Left ventricle myocardium inferior (tissue), 1 donor: ENCODE data around the gene LARGE1. TPM values are rescaled to one million over a fixed set of nuclear protein-coding genes. Genes with fewer than 3 reads are reported as not detected.
A peak's percentile ranks its signal among the peaks of the same experiment; 100 is the strongest.

Experiments
- DNase-seq: peaks from one replicate; pipeline ENCODE4 v3.0.0-alpha.2; 2020
- H3K27ac ChIP-seq: fragments of 200-600 bp; replicated peaks from 2 replicates; pipeline ENCODE4 v1.8.0; 2021
- H3K27me3 ChIP-seq: fragments of 200-600 bp; 2 replicates; pipeline ENCODE4 v1.8.0; 2021; ENCODE audit warnings: low read depth
- H3K36me3 ChIP-seq: fragments of 200-600 bp; 2 replicates; pipeline ENCODE4 v1.8.0; 2021
- H3K4me1 ChIP-seq: fragments of 200-600 bp; 2 replicates; pipeline ENCODE4 v1.8.0; 2021
- H3K4me3 ChIP-seq: fragments of 200-600 bp; 2 replicates; pipeline ENCODE4 v1.8.0; 2021; ENCODE audit warnings: mild to moderate bottlenecking, moderate library complexity
- H3K9me3 ChIP-seq: fragments of 200-600 bp; replicated peaks from 2 replicates; pipeline ENCODE4 v1.8.0; 2021
- intact Hi-C: fragments of 100-400 bp; cut with micrococcal nuclease; formaldehyde crosslinking; loops from one replicate; pipeline ENCODE4 v1.11.0; 2022
- total RNA-seq: library from RNA; stranded (reverse); fragmentation: NEBNext Ultra II Directional; extraction: Animal tissue kit (Norgen Biotek cat#: 25700); gene quantifications from one replicate; pipeline ENCODE4 v1.2.1, GENCODE V29; 2021
- TF ChIP-seq, protein P1 (sequence below): fragments of 200-600 bp; IDR thresholded peaks from 2 replicates; pipeline ENCODE4 v1.8.0; 2021; ENCODE audit warnings: antibody characterized with exemption, mild to moderate bottlenecking, borderline replicate concordance
- donor health status: DM: no; HTN: yes; CAD: no; lungs with severe emphysema.

The LARGE1 gene
- total RNA-seq, 1 donor from 2014 or later: 117 TPM

DNA sequence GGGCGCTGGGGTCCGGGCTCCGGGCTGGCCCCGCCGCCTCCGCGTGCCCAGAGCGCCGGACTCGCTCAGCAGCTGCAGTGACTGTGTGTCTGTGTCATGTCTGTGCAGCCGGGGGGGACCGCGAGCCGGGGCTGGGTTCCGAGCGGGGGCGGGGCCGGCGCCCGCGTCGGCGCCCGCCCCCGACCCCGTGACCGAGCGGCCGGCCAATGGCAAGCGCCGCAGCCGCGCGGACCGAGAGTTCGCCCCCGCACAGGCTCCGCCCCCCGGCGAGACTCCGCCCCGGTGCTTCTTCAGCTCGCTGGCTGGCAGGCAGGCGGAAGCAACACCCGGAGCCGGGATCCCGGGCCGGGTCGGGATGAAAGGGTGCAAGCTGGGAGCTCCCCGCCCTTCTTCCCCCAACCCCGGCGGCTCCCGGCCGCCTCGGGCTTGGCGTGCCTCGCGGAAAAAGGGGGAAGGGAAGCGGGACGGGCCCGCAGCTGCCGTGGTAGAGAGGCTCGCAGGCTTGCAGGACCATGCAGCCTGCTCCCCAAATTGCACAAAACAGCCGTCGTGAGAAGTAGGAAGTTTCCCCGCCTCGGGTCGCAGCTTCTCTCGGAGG, 750 bp upstream of the LARGE1 start:
- intact Hi-C loops: no loop called here
- peak overlapping the region; percentile 92 for H3K27ac ChIP-seq
- H3K36me3 ChIP-seq: no peaks in the 10 kb centered on the region
- no peaks in the 10 kb centered on the region for H3K27me3 ChIP-seq
- TF ChIP-seq, protein P1, sequence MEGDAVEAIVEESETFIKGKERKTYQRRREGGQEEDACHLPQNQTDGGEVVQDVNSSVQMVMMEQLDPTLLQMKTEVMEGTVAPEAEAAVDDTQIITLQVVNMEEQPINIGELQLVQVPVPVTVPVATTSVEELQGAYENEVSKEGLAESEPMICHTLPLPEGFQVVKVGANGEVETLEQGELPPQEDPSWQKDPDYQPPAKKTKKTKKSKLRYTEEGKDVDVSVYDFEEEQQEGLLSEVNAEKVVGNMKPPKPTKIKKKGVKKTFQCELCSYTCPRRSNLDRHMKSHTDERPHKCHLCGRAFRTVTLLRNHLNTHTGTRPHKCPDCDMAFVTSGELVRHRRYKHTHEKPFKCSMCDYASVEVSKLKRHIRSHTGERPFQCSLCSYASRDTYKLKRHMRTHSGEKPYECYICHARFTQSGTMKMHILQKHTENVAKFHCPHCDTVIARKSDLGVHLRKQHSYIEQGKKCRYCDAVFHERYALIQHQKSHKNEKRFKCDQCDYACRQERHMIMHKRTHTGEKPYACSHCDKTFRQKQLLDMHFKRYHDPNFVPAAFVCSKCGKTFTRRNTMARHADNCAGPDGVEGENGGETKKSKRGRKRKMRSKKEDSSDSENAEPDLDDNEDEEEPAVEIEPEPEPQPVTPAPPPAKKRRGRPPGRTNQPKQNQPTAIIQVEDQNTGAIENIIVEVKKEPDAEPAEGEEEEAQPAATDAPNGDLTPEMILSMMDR: no peak
- H3K4me1 ChIP-seq: peaks cover 66% of the 10 kb centered on the region
- H3K9me3 ChIP-seq: no peaks in the 10 kb centered on the region
- peak overlapping the region; percentile 89 for H3K4me3 ChIP-seq
- peak; percentile 100 for DNase-seq

DNA sequence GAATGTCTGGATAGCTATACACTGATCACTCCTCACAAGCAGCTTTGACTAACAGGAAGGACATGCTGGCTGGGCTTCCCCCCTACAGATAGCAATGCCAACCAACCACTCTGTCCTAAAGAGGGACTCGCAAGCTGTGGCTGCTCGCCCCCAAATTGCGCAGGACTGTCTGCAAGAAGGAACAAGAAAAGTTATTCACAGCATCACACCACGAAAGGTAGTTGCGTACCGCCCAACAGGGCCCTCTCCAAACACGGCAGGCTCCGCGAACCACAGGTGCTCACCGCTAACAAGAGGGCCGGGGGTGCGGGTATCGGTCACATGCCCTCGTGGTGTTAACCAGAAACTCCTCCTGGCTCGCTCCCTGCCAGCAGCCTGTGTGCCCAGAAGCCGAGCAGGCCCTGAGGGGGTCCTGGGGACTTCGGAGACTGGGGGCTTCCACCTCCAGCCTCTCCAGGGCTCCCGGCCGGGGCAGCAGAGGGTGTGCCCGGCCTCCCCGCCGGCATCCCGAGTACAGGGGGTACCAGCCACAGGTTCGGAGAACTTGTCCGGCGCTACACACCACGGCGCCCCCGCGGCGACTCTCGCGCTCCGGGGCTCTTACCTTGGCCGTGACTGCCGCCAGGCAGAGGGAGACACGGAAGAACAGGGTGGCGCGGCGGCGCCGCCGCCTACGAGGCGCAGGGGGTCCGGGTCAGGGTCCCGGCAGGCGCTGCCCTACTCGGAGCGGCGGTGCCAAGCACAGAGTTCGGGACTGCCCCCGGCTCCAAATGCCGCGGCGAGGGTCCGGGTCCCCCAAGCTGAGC, 682 bp downstream of the LARGE1 start:
- H3K36me3 ChIP-seq: no peaks in the 10 kb centered on the region
- TF ChIP-seq, protein P1: no peak
- peak overlapping the region; percentile 89 for H3K4me3 ChIP-seq
- peaks cover 78% of the 10 kb centered on the region for H3K4me1 ChIP-seq
- H3K27ac ChIP-seq: peak overlapping the region; percentile 92
- H3K9me3 ChIP-seq: no peaks in the 10 kb centered on the region
- no peaks in the 10 kb centered on the region for H3K27me3 ChIP-seq
- DNase-seq: peak; percentile 37
- intact Hi-C loops: no loop called here

- peak overlapping the region; percentile 92 for H3K27ac ChIP-seq
- intact Hi-C loops: no loop called here
Measured at GRCh38 chr22:33918676-33919365, 1.5 kb downstream of the LARGE1 start.

GRCh38 chr22:33917744-33918406, 2.4 kb downstream of the LARGE1 start:
- H3K4me1 ChIP-seq: peaks cover 83% of the 10 kb centered on the region
- H3K27me3 ChIP-seq: no peaks in the 10 kb centered on the region
- peak overlapping the region; percentile 92 for H3K27ac ChIP-seq
- intact Hi-C loops: no loop called here
- H3K9me3 ChIP-seq: no peaks in the 10 kb centered on the region
- peak overlapping the region; percentile 89 for H3K4me3 ChIP-seq
- DNase-seq: no peak
- H3K36me3 ChIP-seq: no peaks in the 10 kb centered on the region
- TF ChIP-seq, protein P1: peak; percentile 39

More at GRCh38 chr22:33918676-33919365, 1.5 kb downstream of the LARGE1 start:
- Histone ChIP-seq H3K4me3 (peak overlapping the region; percentile 89), H3K36me3 (no peaks in the 10 kb centered on the region), H3K4me1 (peaks cover 83% of the 10 kb centered on the region), H3K27me3 (no peaks in the 10 kb centered on the region), H3K9me3 (no peaks in the 10 kb centered on the region)
- TF ChIP-seq, protein P1: no peak
- no peak for DNase-seq

DNA sequence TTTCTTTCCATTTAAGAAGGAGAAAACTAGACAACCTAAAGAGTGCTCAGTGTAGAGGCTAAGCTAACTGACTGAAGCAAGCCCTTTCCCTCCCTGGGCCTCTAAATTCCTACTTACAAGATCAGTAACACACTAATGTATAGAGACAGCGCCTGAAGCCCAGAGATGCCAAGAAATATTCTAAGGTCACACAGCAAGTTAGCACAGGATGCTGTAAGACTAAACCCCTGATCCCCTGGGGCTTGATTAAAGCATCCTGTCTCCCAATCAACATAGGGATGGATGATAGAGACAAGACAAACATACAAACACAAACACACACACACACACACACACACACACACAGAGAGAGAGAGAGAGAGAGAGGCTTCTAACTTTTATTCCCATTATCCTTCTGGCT, 5.6 kb downstream of the LARGE1 start:
- Histone ChIP-seq H3K9me3 (no peaks in the 10 kb centered on the region), H3K27ac (no peak overlapping the region), H3K4me1 (peaks cover 91% of the 10 kb centered on the region), H3K4me3 (no peak overlapping the region), H3K36me3 (peaks cover 6% of the 10 kb centered on the region), H3K27me3 (no peaks in the 10 kb centered on the region)
- intact Hi-C loops: no loop called here
- DNase-seq: no peak
- TF ChIP-seq, protein P1: no peak
